HCT116 (cell line): ENCODE data around the gene ELMOD3. TPM values are rescaled to one million over a fixed set of nuclear protein-coding genes. Genes with fewer than 3 reads are reported as not detected.

Experiments
- ATAC-seq: fragments of 200-7000 bp; cut with Tn5 transposase; 2 replicates; pipeline ENCODE4 v1.9.1; 2020; ENCODE audit warnings: mild to moderate bottlenecking, moderate library complexity
- BruUV-seq: library from RNA; stranded (reverse); fragments of 400-500 nt; replicated peaks from 2 replicates; lab custom pipeline; 2021; lab: Mats Ljungman, UMichigan
- CTCF ChIA-PET: fragments of 300-600 bp; sonication (Branson Sonifier 250); formaldehyde crosslinking; loops from one replicate; lab custom pipeline; 2021; ENCODE audit warnings: antibody characterized with exemption; lab: Charles Lee
- POLR2A ChIA-PET: fragments of 300-600, 350-600 bp; sonication (Branson Sonifier 250); formaldehyde crosslinking; loops from one replicate; lab custom pipeline; 2021; ENCODE audit warnings: antibody characterized with exemption; lab: Charles Lee
- RAD21 ChIA-PET, 2 experiments: fragments of 300-600 bp; sonication (Branson Sonifier 250); formaldehyde crosslinking; loops; one replicate each; lab custom pipeline; 2023; ENCODE audit warnings: low total read pairs in 2 of 2; ENCODE audit not compliant: uncharacterized antibody in 2 of 2, unreplicated experiment in 2 of 2, low non-redundant PET in 1 of 2; lab: Charles Lee
- DNase-seq: peaks from one replicate; pipeline ENCODE4 v3.0.0-alpha.2; 2010; ENCODE audit warnings: low read depth, low spot score
- H2AFZ ChIP-seq: fragments of 200-600 bp; shearing (Covaris generic), sonication (generic); 2 replicates; pipeline ENCODE4 v1.6.1; 2017; ENCODE audit warnings: low read depth, mixed run types, mixed read lengths, antibody characterized with exemption, low read length; ENCODE audit not compliant: poor library complexity, severe bottlenecking
- H3K27ac ChIP-seq: 2 replicates; pipeline ENCODE4 v1.5.1; 2012; ENCODE audit warnings: low read depth, low read length
- H3K27me3 ChIP-seq: fragments of 200-600 bp; sonication (generic); 2 replicates; pipeline ENCODE4 v1.6.1; 2016; ENCODE audit warnings: mixed run types, low read length, mixed read lengths; ENCODE audit not compliant: insufficient read depth
- H3K36me3 ChIP-seq, 2 experiments: fragments of 200-500 bp in 1 of 2; fragments of 200-600 bp in 1 of 2; sonication (Bioruptor generic) in 1 of 2; sonication (generic) in 1 of 2; 2 replicates each; pipeline versions ENCODE4 v1.5.1 to v1.6.1; 2014 to 2016; ENCODE audit warnings: low read length in 2 of 2, inconsistent platforms in 1 of 2, mixed read lengths in 1 of 2, mixed run types in 1 of 2; ENCODE audit not compliant: insufficient read depth in 2 of 2, control insufficient read depth in 1 of 2
- H3K4me1 ChIP-seq, 2 experiments: fragments of 200-600 bp in 1 of 2; sonication (generic) in 1 of 2; 2 replicates each; pipeline versions ENCODE4 v1.5.1 to v1.6.1; 2012 to 2017; ENCODE audit warnings: low read length in 2 of 2, inconsistent platforms in 1 of 2, mild to moderate bottlenecking in 1 of 2, mixed read lengths in 1 of 2, mixed run types in 1 of 2, moderate library complexity in 1 of 2; ENCODE audit not compliant: insufficient read depth in 2 of 2, control insufficient read depth in 1 of 2
- H3K4me2 ChIP-seq: fragments of 200-600 bp; sonication (generic); 2 replicates; pipeline ENCODE4 v1.6.1; 2017; ENCODE audit warnings: mixed run types, low read length, mixed read lengths
- H3K4me3 ChIP-seq, 2 experiments: fragments of 200-600 bp in 1 of 2; sonication (generic) in 1 of 2; replicated peaks in 1 of 2; 2 replicates each; pipeline ENCODE4 v1.5.1; 2011 to 2016; ENCODE audit warnings: low read length in 2 of 2, control low read depth in 1 of 2, low read depth in 1 of 2, mild to moderate bottlenecking in 1 of 2, mixed read lengths in 1 of 2, mixed run types in 1 of 2
- H3K79me2 ChIP-seq: fragments of 200-600 bp; sonication (generic); 2 replicates; pipeline ENCODE4 v1.6.1; 2017; ENCODE audit warnings: mild to moderate bottlenecking, mixed run types, low read length, moderate library complexity, mixed read lengths; ENCODE audit not compliant: insufficient read depth
- H3K9ac ChIP-seq: fragments of 200-600 bp; sonication (generic); 2 replicates; pipeline ENCODE4 v1.6.1; 2016; ENCODE audit warnings: low read length, mixed read lengths
- H3K9me2 ChIP-seq: fragments of 200-600 bp; sonication (generic), shearing (Covaris generic); 2 replicates; pipeline ENCODE4 v1.6.1; 2017; ENCODE audit warnings: mixed run types, mild to moderate bottlenecking, moderate library complexity; ENCODE audit not compliant: insufficient read depth
- H3K9me3 ChIP-seq, 2 experiments: fragments of 200-500 bp in 1 of 2; fragments of 200-600 bp in 1 of 2; sonication (Bioruptor generic) in 1 of 2; sonication (generic) in 1 of 2; 2 replicates each; pipeline ENCODE4 v1.6.1; 2014 to 2017; ENCODE audit warnings: low read length in 2 of 2, mixed read lengths in 2 of 2, inconsistent platforms in 1 of 2, low read depth in 1 of 2, mild to moderate bottlenecking in 1 of 2, mixed run types in 1 of 2, moderate library complexity in 1 of 2; ENCODE audit not compliant: control insufficient read depth in 1 of 2, insufficient read depth in 1 of 2
- H4K20me1 ChIP-seq: fragments of 200-600 bp; sonication (generic), shearing (Covaris generic); 2 replicates; pipeline ENCODE4 v1.6.1; 2017; ENCODE audit warnings: mixed run types, mild to moderate bottlenecking, moderate library complexity; ENCODE audit not compliant: insufficient read depth
- EGR1 ChIP-seq: IDR thresholded peaks from 2 replicates; pipeline ENCODE4 v1.6.1; 2012; ENCODE audit warnings: low read depth
- ELF1 ChIP-seq: IDR thresholded peaks from 2 replicates; pipeline ENCODE4 v1.6.1; 2012; ENCODE audit warnings: low read depth, borderline replicate concordance
- EZH2phosphoT487 ChIP-seq: fragments of 200-600 bp; IDR thresholded peaks from 2 replicates; pipeline ENCODE4 v1.6.1; 2018; ENCODE audit warnings: antibody characterized with exemption, borderline replicate concordance
- FOSL1 ChIP-seq: IDR thresholded peaks from 2 replicates; pipeline ENCODE4 v1.6.1; 2012; ENCODE audit warnings: low read depth
- POLR2A ChIP-seq: IDR thresholded peaks from 2 replicates; pipeline ENCODE4 v1.7.0; 2011; ENCODE audit warnings: borderline replicate concordance; ENCODE audit not compliant: insufficient read depth, insufficient read length; ENCODE audit errors: extremely low read depth
- SIN3A ChIP-seq: IDR thresholded peaks from 2 replicates; pipeline ENCODE4 v1.6.1; 2012; ENCODE audit warnings: low read depth
- SRF ChIP-seq: IDR thresholded peaks from 2 replicates; pipeline ENCODE4 v1.6.1; 2012; ENCODE audit warnings: low read depth
- TCF7L2 ChIP-seq: IDR thresholded peaks from 2 replicates; pipeline ENCODE4 v1.7.0; 2011; ENCODE audit warnings: borderline replicate concordance, inconsistent platforms; ENCODE audit not compliant: insufficient read depth, insufficient read length; ENCODE audit errors: extremely low read depth
- ZFX ChIP-seq: fragments of 450-650 bp; IDR thresholded peaks from 2 replicates; pipeline ENCODE4 v1.6.1; 2017
- ZNF274 ChIP-seq: fragments of 200-500 bp; sonication (Bioruptor generic); IDR thresholded peaks from 2 replicates; pipeline ENCODE4 v1.6.1; 2014; ENCODE audit warnings: mild to moderate bottlenecking, low read depth, low read length, inconsistent platforms
- intact Hi-C: fragments of 100-400 bp; cut with micrococcal nuclease; formaldehyde crosslinking; loops from 2 replicates; pipeline ENCODE4 v1.10.0; 2022
- total RNA-seq: library from RNA; stranded (reverse); gene quantifications from one replicate; pipeline ENCODE4 v1.2.1, GENCODE V29; 2021; ENCODE audit not compliant: unreplicated experiment
- TF ChIP-seq, protein P1 (sequence below), 3 experiments: fragments of 200-600 bp in 1 of 3; sonication (generic) in 1 of 3; IDR thresholded peaks in 2 of 3; conservative IDR thresholded peaks in 1 of 3; 2 replicates each; pipeline ENCODE4 v1.5.1; 2012 to 2017; ENCODE audit warnings: low read depth in 2 of 3, low read length in 2 of 3, antibody characterized with exemption in 1 of 3, borderline replicate concordance in 1 of 3, control low read depth in 1 of 3, mild to moderate bottlenecking in 1 of 3, mixed read lengths in 1 of 3, mixed run types in 1 of 3, moderate library complexity in 1 of 3; ENCODE audit not compliant: insufficient read depth in 1 of 3
- TF ChIP-seq, protein P2 (sequence below): IDR thresholded peaks from 2 replicates; pipeline ENCODE4 v1.6.1; 2011; ENCODE audit warnings: mild to moderate bottlenecking, low read length, moderate library complexity; ENCODE audit not compliant: insufficient replicate concordance; ENCODE audit errors: extremely low read depth
- TF ChIP-seq, protein P3 (sequence below): IDR thresholded peaks from 2 replicates; pipeline ENCODE4 v1.6.1; 2012

ELMOD3 gene
- total RNA-seq, 1 experiment from 2014 or later = 9.2 TPM

DNA sequence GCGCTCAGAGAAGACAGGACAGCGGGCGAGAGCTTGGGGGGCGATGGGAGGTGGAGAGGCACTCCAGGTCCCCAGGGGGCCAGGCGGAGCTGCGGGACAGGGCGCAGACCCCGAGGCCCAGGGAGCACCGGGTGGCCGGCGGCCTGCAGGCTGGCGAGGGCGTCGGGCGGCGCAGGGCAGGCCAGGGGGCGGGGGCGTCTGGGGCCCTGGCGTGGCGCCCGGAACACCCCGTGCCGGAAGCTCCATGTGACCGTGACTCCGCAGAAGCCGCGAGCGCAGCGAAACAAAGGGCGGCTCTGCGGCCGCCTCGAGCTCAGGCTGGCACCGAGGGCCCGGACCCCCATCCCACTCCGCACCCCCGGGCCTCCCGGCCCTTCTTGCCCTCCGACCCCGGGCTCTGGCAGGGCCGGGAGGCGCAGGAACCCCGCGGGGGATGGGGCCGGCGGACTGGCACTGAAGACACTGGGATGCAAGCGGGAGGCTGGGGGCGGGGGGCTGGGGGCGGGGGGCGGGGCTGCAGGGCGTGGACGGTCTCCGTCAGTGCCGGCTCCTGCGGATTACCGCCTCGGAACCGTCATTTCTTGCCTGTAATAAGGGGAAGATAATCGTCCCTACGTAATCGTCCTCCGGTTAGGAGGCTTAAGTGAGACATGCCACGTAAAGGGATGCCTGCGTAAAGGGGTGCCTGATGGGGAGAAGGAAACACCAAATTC is 83.1 kb downstream of the ELMOD3 start:
- RAD21 ChIA-PET = no interaction called here
- H3K9ac ChIP-seq = no peak overlapping the region

DNA sequence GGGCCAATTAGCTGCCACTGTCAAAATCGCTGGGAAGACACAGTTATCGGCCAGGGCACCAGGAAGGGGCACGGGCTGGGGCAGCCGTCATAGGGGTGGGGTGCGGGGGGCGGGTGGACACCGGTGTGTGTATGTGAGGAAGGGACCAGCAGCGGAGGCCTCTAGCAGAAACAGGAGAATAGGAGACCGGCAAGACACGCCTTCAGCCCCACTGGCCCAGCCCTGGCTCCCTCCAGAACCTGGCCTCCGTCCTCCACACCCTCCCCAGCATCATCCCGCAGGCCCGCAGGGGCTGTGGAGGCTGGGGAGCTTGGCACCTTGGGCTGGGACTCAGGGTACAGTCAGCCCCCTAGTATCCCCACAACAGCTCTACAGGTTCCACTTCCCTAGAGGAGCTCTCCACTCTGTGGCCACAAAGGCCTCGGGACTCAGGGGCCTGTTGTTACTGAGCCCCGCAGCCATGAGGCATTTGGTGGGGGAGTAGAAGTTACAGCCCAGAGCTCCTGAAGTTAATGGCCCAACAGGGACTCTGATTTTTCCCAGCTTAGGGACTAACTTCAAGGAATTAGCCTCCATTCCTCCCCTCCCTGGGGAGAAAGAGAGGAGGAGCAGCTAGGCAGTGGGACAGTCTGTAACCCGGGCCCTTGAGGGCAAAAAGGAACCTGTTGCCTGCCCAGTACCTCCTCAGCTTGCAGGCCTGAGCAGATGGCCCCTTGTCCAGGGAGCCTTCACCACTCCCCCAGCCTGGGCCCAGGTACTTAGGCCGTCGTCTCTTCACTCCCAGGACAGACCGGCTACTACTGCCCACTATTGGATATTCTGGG is 83.8 kb downstream of the ELMOD3 start:
- H3K9me2 ChIP-seq = no peaks in the 10 kb centered on the region
- H3K27me3 ChIP-seq = no peaks in the 10 kb centered on the region
- intact Hi-C loops = no loop called here
- ATAC-seq (no peak), DNase-seq (no peak)
- no peak overlapping the region for H3K9ac ChIP-seq
- H3K4me1 ChIP-seq = peaks cover 15 to 23% of the 10 kb centered on the region in 2 experiments
- H3K4me3 ChIP-seq = no peak overlapping the region
- ChIA-PET POLR2A (interaction anchor here (4.1 kb wide), 1 partner anchor 100 kb away, joined by 11 read pairs; the partner anchor contains the start of gene MAT2A), CTCF (interaction anchor here (1.4 kb wide), 1 partner anchor 19 kb away, joined by 3 read pairs; no protein-coding TSS in a partner anchor), RAD21 (no interaction called here)
- no peak overlapping the region for H3K27ac ChIP-seq
- H4K20me1 ChIP-seq = no peaks in the 10 kb centered on the region
- no TSS peak for BruUV-seq
- H2AFZ ChIP-seq = no peak overlapping the region
- H3K36me3 ChIP-seq = no peaks in the 10 kb centered on the region
- no peak overlapping the region for H3K4me2 ChIP-seq
- no peaks in the 10 kb centered on the region for H3K79me2 ChIP-seq
- H3K9me3 ChIP-seq = no peaks in the 10 kb centered on the region
- TF ChIP-seq, protein P1, sequence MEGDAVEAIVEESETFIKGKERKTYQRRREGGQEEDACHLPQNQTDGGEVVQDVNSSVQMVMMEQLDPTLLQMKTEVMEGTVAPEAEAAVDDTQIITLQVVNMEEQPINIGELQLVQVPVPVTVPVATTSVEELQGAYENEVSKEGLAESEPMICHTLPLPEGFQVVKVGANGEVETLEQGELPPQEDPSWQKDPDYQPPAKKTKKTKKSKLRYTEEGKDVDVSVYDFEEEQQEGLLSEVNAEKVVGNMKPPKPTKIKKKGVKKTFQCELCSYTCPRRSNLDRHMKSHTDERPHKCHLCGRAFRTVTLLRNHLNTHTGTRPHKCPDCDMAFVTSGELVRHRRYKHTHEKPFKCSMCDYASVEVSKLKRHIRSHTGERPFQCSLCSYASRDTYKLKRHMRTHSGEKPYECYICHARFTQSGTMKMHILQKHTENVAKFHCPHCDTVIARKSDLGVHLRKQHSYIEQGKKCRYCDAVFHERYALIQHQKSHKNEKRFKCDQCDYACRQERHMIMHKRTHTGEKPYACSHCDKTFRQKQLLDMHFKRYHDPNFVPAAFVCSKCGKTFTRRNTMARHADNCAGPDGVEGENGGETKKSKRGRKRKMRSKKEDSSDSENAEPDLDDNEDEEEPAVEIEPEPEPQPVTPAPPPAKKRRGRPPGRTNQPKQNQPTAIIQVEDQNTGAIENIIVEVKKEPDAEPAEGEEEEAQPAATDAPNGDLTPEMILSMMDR (IDR thresholded peaks at IDR 0.05 in 2 of 3, conservative IDR thresholded peaks at IDR 0.05 in 1 of 3; ENCODE audit: borderline replicate concordance in 1 of 3, insufficient read depth in 1 of 3, low read depth in 2 of 3, low read length in 2 of 3) = no peak
- TF ChIP-seq, protein P2, sequence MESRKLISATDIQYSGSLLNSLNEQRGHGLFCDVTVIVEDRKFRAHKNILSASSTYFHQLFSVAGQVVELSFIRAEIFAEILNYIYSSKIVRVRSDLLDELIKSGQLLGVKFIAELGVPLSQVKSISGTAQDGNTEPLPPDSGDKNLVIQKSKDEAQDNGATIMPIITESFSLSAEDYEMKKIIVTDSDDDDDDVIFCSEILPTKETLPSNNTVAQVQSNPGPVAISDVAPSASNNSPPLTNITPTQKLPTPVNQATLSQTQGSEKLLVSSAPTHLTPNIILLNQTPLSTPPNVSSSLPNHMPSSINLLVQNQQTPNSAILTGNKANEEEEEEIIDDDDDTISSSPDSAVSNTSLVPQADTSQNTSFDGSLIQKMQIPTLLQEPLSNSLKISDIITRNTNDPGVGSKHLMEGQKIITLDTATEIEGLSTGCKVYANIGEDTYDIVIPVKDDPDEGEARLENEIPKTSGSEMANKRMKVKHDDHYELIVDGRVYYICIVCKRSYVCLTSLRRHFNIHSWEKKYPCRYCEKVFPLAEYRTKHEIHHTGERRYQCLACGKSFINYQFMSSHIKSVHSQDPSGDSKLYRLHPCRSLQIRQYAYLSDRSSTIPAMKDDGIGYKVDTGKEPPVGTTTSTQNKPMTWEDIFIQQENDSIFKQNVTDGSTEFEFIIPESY = no peak
- TF ChIP-seq ZFX (no peak), ZNF274 (no peak), TCF7L2 (no peak), SRF (no peak), ELF1 (no peak), FOSL1 (no peak), POLR2A (no peak), EGR1 (no peak), SIN3A (no peak)
- TF ChIP-seq, protein P3, sequence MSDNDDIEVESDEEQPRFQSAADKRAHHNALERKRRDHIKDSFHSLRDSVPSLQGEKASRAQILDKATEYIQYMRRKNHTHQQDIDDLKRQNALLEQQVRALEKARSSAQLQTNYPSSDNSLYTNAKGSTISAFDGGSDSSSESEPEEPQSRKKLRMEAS = no peak

More for the DNA sequence above, 83.1 kb downstream of the ELMOD3 start:
- peaks cover 22 to 30% of the 10 kb centered on the region in 2 experiments for H3K4me1 ChIP-seq
- DNase-seq = no peak
- CTCF ChIA-PET = interaction anchor here (1.4 kb wide), 1 partner anchor 18 kb away, joined by 3 read pairs; no protein-coding TSS in a partner anchor
- H4K20me1 ChIP-seq = no peaks in the 10 kb centered on the region
- H3K4me2 ChIP-seq = no peak overlapping the region
- no TSS peak for BruUV-seq
- H3K79me2 ChIP-seq = no peaks in the 10 kb centered on the region
- no peak overlapping the region for H3K4me3 ChIP-seq
- intact Hi-C loops = no loop called here
- H3K9me3 ChIP-seq = no peaks in the 10 kb centered on the region
- no peak overlapping the region for H2AFZ ChIP-seq
- TF ChIP-seq FOSL1 (no peak), EZH2phosphoT487 (no peak), ZFX (no peak), TCF7L2 (no peak)
- TF ChIP-seq, all 23 proteins: peak for 0
- Histone ChIP-seq H3K27ac (no peak overlapping the region), H3K9me2 (no peaks in the 10 kb centered on the region), H3K36me3 (no peaks in the 10 kb centered on the region), H3K27me3 (no peaks in the 10 kb centered on the region)
- no peak for ATAC-seq
- POLR2A ChIA-PET = interaction anchor here (4.1 kb wide), 1 partner anchor 101 kb away, joined by 11 read pairs; the partner anchor contains the start of gene MAT2A
